Cardiac septum (tissue), 1 donor: ENCODE results near the gene STATH. TPM values are rescaled to one million over a fixed set of nuclear protein-coding genes. Genes with fewer than 3 reads are reported as not detected.
"Not testable (repeated sequence)": the region's sequence is repeated elsewhere in the genome, so short reads cannot be mapped to it uniquely, and the experiment has no call there.

ENCODE experiments used
- DNase-seq: peaks from one replicate; pipeline ENCODE4 v3.0.0-alpha.2; 2020; ENCODE audit warnings: low spot score
- intact Hi-C: fragments of 100-400 bp; cut with DNase I; formaldehyde crosslinking; loops from one replicate; pipeline ENCODE4 v1.14.0; 2022
- long read RNA-seq: library from polyadenylated mRNA; unstranded; transcript quantifications from one replicate; pipeline ENCODE4 v2.0.0, GENCODE V29; 2021
- total RNA-seq: library from RNA; stranded (reverse); fragmentation: NEBNext Ultra II Directional; extraction: Animal tissue kit (Norgen Biotek cat#: 25700); gene quantifications from one replicate; pipeline ENCODE4 v1.2.1, GENCODE V29; 2021
- donor health status: DM: no; HTN: no; CAD: no.

Gene STATH, protein sequence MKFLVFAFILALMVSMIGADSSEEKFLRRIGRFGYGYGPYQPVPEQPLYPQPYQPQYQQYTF
- total RNA-seq = not detected
- long read RNA-seq = 0 reads

DNA sequence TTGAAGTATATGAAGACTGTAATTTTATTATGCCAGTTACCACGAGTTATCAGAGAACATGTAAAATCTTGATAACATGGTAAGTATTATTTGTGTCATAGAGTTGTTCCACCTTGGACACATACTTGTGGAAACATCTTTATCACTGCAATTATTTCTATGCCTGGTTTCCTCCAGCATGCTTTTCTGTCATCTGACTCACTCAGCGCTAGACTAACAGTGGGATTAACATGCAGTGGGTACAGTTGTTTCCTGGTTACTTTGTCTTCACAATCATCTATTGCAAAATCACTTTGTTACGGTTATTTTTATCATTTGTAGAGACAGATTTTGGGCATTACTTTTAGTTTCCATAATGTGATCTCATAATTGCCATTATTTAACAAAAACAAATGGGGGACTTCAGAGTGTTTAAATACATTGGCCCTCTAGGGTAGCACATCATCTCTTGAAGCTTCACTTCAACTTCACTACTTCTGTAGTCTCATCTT lies at the start of gene STATH:
Gene STATH, plus strand, starts transcription at position 441 of the 491 bp plus-strand sequence. CDS start 2,472 bp downstream, outside the sequence.
- DNase-seq = no peak
- intact Hi-C loops = no loop called here

GRCh38 chr4:69951602-69952001 lies 44.2 kb upstream of the STATH start:
- intact Hi-C loops = no loop called here

GRCh38 chr4:69957209-69957608 lies 38.6 kb upstream of the STATH start:
- no peak for DNase-seq
- intact Hi-C loops = no loop called here

More at GRCh38 chr4:69951602-69952001, 44.2 kb upstream of the STATH start:
- DNase-seq = no peak

DNA sequence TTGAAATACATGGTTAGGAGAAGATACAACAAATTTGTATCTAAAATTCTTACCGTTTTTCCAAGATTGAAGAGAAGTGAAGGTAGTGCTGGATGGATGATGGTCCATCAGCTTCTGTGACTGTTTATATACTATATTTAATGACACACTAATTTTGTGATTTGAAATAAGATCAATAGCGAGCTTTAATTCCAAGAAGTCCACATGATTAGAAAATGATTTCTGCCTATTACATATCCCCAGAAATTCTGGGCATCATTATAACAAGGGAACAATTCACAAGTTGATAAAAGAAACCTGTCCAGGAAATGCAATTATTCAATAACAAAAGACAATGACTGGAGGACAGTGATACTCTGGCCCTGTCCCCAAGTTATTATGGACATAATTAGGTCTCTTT lies 30.1 kb upstream of the STATH start, which contains the start of gene CSN2:
Gene CSN2, minus strand, starts transcription at position 101 of the 400 bp plus-strand sequence. CDS start 4,733 bp downstream, outside the sequence.
- DNase-seq = no peak
- intact Hi-C loops = no loop called here

- DNase-seq = no peak
- intact Hi-C loops = no loop called here
These were observed 25.7 kb upstream of the STATH start for GRCh38 chr4:69970071-69970470.

DNA sequence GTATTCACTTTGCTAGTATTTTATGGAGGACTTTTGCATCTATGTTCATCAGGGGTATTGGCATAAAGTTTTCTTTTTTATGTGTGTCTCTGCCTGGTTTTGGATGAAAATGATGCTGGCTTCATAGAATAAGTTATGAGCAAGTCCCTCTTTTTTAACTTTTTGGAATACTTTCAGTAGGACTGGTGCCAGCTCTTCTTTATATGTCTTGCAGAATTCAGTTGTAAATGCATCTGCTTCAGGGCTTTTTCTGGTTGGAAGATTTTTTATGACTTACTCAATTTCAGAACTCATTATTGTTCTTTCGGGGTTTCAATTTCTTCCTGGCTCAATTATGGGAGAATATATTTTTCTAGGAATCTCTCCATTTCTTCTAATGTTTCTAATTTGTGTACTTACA lies 21.1 kb upstream of the STATH start:
- no peak for DNase-seq
- intact Hi-C loops = no loop called here

- no peak for DNase-seq
- intact Hi-C loops = no loop called here
These were observed 18.2 kb upstream of the STATH start for GRCh38 chr4:69977582-69977981.

DNA sequence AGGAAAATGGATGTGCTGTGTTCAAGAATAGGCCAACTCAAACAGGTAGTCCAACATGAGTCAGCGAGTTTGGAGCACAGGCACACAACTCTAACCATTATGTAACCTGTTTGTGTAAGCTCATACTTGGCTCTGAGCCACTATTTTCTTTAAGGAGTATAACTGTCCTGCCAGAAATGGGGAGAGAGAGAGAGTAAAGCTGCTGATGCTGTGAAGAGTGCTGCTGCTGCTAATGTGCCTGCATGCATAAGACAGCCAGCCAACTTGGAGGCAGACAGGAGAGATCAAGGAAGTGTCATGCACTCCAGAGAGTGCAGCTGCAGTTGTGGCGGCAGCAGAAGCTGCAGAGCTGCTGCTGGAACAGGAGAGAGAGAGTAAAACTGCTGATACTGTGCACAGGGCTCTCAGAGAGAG lies 11.7 kb upstream of the STATH start:
- DNase-seq = no peak

DNA sequence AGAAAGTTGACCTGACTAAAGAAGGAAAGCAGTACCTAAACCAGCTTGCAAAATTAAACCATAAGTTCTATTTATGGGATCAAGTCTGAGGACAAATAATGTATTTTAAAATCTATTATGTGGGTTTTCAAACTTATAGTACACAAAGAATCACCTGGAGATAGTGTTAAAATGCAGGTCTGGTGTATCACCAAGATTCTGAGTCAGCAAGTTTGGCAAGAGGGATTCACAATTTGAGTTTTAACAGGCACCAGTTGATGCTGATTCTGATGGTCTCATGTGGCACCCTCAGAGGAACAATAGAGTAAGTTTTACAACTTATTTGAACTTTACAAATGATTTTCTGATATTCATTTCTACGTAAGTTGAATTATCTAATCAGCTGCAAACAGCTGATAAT lies 9.1 kb upstream of the STATH start:
- no peak for DNase-seq
- intact Hi-C loops = no loop called here

More for the DNA sequence above, 11.7 kb upstream of the STATH start:
- intact Hi-C loops = no loop called here

DNA sequence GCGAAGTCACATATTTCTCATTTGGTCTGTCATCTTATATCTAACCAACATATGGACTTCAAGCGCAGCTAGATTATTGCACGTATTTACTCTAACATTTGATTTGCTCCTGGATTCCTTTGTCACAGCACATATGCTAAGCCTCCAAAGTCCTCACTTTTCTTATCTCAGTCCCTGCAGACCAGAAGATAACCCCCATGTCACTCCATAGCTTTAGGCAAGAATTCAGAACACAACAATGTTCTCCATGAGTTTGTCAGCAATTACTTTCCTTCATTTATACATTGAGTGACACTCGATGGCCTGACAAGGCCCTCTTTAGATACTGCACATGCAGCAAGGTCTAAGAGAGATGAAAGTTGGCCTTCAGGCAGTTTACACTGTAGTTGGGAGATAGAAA lies 4.8 kb upstream of the STATH start:
- intact Hi-C loops = no loop called here
- DNase-seq = no peak

DNA sequence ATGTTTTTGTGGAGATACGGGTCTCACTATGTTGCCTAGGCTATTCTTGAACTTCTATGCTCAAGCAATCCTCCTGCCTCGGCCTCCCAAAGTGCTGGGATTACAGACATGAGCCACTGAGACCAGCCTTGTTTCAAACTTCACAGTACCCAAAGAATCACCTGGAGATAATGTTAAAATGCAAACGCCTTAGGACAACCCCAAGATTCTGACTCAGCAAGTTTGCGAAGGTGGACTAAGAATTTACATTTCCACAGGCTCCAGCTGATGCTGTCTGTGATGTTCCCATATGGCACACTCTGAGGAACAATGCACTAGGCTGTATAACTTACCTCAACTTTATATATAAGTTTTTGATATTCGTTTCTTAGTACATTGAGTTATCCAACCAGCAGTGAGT lies 984 bp upstream of the STATH start:
- intact Hi-C loops = no loop called here
- no peak for DNase-seq

DNA sequence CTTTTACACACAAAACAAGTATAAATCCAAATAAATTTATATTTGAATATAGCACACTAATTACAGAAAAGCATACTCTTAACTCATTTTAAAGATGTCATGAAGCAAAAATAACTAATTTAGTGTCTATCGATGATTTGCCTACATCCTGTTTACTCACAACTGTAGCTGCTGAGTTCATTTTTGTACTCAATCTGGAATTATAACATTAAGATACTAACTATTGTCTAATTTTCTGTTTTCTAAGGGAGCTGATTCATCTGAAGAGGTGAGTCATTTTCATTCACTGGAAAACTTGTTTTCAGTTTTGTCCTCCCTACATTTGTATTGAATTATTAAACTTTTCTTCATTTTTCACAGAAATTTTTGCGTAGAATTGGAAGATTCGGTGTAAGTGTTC lies 3.7 kb downstream of the STATH start:
- intact Hi-C loops = no loop called here
- no peak for DNase-seq

DNA sequence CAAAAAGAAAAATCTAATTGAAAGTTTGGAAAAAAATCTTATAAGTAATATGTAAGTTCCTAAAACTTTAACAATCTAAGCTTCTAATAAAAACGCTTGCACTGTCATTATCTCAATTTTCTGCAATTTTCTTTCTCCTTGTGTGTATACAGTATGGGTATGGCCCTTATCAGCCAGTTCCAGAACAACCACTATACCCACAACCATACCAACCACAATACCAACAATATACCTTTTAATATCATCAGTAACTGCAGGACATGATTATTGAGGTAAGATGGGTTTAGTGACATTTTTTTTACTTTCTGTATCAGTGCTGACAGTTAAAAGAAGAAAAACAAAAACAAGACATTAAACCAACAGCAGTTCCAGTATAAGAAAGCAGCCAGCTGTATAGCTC lies 4.9 kb downstream of the STATH start:
- intact Hi-C loops = no loop called here
- DNase-seq = no peak

DNA sequence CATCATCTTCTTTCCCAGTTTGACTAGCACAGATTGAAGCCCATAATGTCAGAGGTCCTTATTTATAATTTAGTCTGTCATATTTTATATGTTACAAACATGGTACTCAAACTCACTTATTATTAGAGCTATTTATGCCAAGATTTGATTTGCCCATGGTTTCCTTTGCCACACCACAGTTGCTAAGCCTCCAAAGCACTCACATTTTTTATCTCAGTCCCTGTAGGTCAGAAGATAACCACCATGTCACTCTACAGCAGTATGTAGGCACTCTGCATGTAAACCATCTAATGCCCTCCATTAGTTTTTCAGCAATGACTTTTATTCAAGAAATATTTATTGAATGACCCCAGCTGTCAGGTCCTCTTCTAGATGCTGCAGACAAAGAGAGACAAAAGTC lies 6.7 kb downstream of the STATH start:
- intact Hi-C loops = no loop called here
- DNase-seq = no peak

GRCh38 chr4:70008771-70009170 lies 13.0 kb downstream of the STATH start:
- no peak for DNase-seq
- intact Hi-C loops = no loop called here

GRCh38 chr4:70019006-70019405 lies 23.2 kb downstream of the STATH start:
- DNase-seq = not testable (repeated sequence)

GRCh38 chr4:70023218-70023617 lies 27.5 kb downstream of the STATH start:
- no peak for DNase-seq
- intact Hi-C loops = no loop called here

More at GRCh38 chr4:70019006-70019405, 23.2 kb downstream of the STATH start:
- intact Hi-C loops = not testable (repeated sequence)

DNA sequence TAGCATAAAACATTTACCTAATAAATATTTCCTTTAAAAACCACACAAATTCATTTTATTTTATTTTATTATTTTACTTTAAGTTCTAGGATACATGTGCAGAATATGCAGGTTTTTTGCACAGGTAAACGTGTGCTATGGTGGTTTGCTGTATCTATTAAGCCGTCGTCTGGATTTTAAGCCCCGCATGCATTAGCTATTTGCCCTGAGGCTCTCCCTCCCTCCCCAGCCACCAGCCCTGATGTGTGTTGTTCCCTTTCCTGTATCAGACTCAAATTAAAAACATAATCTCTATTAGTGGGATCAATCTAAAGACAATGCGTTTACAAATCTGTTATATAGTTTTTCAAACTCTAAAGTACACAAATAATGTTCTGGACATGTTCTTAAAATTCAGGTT lies 31.2 kb downstream of the STATH start:
- DNase-seq = no peak
- intact Hi-C loops = no loop called here

DNA sequence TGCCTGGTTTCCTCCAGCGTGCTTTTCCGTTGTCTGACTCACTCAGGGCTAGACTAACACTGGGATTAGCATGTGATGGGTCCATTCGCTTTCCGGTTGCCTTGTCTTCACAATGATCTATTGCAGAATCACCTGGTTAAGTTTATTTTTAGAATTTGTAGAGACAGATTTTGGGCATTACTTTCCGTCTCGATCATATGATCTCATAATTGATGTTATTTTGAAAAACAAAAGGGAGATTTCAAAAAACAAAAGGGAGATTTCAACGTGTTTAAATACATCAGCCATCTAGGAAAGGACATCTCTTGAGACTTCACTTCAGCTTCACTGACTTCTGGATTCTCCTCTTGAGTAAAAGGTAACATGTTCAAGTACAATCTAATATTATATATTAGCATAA lies 32.4 kb downstream of the STATH start, which contains the start of gene HTN3:
Gene HTN3, plus strand, starts transcription at position 301 of the 400 bp plus-strand sequence. CDS start 2,282 bp downstream, outside the sequence.
- intact Hi-C loops = not testable (repeated sequence)

DNA sequence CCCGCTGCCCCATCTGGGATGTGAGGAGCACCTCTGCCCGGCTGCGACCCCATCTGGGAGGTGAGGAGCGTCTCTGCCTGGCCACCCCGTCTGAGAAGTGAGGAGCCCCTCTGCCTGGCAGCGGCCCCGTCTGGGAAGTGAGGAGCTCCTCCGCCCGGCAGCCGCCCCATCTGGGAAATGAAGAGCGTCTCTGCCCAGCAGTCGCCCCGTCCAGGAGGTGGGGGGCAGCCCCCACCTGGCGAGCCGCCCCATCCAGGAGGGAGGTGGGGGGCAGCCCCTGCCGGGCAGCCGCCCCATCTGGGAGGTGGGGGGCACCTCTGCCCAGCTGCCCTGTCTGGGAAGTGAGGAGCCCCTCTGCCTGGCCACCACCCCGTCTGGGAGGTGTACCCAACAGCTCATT lies 41.8 kb downstream of the STATH start:
- DNase-seq, intact Hi-C loops: not testable (repeated sequence)

More for the DNA sequence above, 32.4 kb downstream of the STATH start, which contains the start of gene HTN3:
- not testable (repeated sequence) for DNase-seq

GRCh38 chr4:70039928-70040327 lies 44.2 kb downstream of the STATH start:
- intact Hi-C loops, DNase-seq: not testable (repeated sequence)
